Measurements from ENCODE around the gene GNB2.

Gene GNB2

DNA sequence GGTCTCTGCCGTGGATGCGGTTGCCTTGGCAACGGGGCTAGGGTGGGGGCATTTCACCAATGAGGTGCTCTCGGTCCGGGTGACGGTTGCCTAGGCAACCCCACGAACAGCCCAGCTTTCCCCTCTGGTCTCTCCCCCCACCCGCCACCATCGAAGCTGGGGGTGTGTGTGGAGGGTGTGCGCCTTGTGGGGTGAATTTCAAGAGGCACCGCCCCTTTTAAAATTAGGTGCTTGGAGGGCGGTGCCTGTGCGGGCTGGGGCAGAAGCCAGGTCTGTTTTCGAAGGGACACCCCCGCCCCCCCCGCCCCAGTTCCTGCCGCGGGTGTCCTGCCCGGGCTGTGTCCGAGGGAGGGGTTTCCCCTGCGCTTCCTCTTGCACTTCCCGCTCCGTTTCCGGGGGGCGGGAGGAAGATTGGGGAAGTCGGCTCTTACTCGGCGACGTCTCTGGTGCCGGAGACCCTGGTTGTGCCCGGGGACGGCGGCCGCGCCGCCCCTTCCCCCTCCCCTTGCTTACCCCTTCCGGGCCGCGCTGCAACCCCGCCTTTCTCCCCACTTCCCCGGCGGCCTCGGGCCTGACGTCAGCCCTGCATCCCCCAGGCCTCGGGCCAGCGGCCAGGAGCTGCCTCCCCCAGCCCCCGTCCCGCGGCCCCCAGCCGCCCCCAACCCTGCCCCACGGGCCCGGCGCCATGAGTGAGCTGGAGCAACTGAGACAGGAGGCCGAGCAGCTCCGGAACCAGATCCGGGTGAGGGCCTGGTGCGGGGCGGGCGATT lies 2.2 kb downstream of the GNB2 start:
- H3K4me1 ChIP-seq (ENCODE audit: control insufficient read depth, insufficient read depth, low read length), result peaks cover 14% of the 10 kb centered on the region
- H3K9me3 ChIP-seq (ENCODE audit: control insufficient read depth, low read length), result no peaks in the 10 kb centered on the region
- H3K27ac ChIP-seq (ENCODE audit: insufficient read depth, low read depth, low read length, poor library complexity, severe bottlenecking), result no peak overlapping the region
- peak overlapping the region; percentile 93 for H3K4me3 ChIP-seq (ENCODE audit: insufficient read depth, low read depth, low read length)
- peaks cover 23% of the 10 kb centered on the region for H3K27me3 ChIP-seq (ENCODE audit: control insufficient read depth, insufficient read depth, low read length, poor library complexity, severe bottlenecking)
- 4 to 5% methylated on average over 56 to 59 of the region's 59 CpGs for WGBS, 2 experiments
- H3K36me3 ChIP-seq (ENCODE audit: control insufficient read depth, insufficient read depth, low read length), result peaks cover 18% of the 10 kb centered on the region

DNA sequence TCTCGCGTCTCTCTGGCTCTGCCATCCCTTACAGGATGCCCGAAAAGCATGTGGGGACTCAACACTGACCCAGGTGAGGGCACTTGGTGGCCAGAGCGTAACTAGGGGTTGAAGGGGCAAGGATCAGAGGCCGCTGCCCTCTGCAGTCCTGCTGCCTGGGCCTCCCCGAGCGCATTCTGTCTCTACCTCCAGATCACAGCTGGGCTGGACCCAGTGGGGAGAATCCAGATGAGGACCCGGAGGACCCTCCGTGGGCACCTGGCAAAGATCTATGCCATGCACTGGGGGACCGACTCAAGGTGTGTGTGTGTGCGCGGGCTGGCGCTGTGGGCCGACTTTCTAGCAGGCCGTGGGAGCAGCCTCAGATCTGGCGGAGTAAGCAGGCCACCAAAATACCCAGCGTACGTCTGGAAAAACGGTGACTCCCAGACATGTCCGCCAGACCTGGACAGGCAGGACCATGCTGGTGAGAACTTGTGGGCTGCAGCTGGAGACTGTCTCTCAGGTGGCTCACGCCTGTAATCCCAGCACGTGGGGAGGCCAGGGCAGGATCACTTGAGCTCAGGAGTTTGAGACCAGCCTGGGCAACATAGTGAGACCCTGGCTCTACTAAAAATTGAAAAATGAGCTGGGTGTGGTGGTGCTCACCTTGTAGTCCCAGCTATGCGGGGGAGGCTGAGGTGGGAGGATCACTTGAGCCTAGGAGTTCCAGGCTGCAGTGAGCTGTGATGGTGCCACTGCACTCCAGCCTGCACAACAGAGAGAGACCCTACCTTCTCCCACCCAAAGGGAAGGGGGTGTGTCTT lies 3.2 kb downstream of the GNB2 start:
- Histone ChIP-seq H3K27me3 (ENCODE audit: control insufficient read depth, insufficient read depth, low read length, poor library complexity, severe bottlenecking) (peaks cover 14% of the 10 kb centered on the region), H3K4me1 (ENCODE audit: control insufficient read depth, insufficient read depth, low read length) (peaks cover 14% of the 10 kb centered on the region), H3K9me3 (ENCODE audit: control insufficient read depth, low read length) (no peaks in the 10 kb centered on the region), H3K4me3 (ENCODE audit: insufficient read depth, low read depth, low read length) (peak overlapping the region; percentile 93), H3K36me3 (ENCODE audit: control insufficient read depth, insufficient read depth, low read length) (peaks cover 20% of the 10 kb centered on the region), H3K27ac (ENCODE audit: insufficient read depth, low read depth, low read length, poor library complexity, severe bottlenecking) (no peak overlapping the region)
- 92% methylated on average over 23 of the region's 23 CpGs for WGBS, 2 experiments

DNA sequence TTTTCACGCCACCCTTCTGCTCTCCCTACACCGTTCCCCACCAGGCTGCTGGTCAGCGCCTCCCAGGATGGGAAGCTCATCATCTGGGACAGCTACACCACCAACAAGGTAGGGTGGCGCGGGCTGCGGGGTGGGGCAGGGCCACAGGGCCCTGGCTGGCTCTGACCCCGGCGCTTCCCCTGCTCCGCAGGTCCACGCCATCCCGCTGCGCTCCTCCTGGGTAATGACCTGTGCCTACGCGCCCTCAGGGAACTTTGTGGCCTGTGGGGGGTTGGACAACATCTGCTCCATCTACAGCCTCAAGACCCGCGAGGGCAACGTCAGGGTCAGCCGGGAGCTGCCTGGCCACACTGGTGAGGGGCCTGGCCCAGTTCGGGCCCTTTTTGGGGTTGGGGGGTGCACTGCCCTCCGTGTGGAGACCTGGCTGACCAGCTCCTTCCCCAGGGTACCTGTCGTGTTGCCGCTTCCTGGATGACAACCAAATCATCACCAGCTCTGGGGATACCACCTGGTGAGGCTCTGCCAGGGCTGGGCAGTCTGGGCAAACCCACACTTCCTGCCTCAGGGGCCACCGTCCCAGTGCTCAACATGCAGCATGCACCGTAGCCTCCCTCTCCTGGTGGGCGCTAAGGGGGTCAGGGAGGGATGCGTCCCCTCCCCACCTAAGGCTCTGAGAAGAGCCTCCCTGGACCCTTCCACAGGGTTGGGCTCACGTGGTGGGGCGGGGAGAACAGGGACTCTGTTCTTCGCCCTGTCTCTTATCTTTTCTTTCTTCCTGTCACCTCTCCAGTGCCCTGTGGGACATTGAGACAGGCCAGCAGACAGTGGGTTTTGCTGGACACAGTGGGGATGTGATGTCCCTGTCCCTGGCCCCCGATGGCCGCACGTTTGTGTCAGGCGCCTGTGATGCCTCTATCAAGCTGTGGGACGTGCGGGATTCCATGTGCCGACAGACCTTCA lies 4.0 kb downstream of the GNB2 start:
- Histone ChIP-seq H3K36me3 (ENCODE audit: control insufficient read depth, insufficient read depth, low read length) (peaks cover 25% of the 10 kb centered on the region), H3K4me3 (ENCODE audit: insufficient read depth, low read depth, low read length) (no peak overlapping the region), H3K27me3 (ENCODE audit: control insufficient read depth, insufficient read depth, low read length, poor library complexity, severe bottlenecking) (peaks cover 5% of the 10 kb centered on the region), H3K9me3 (ENCODE audit: control insufficient read depth, low read length) (no peaks in the 10 kb centered on the region), H3K4me1 (ENCODE audit: control insufficient read depth, insufficient read depth, low read length) (peaks cover 14% of the 10 kb centered on the region), H3K27ac (ENCODE audit: insufficient read depth, low read depth, low read length, poor library complexity, severe bottlenecking) (no peak overlapping the region)
- WGBS, 2 experiments, result 95% methylated on average over 36 of the region's 36 CpGs

DNA sequence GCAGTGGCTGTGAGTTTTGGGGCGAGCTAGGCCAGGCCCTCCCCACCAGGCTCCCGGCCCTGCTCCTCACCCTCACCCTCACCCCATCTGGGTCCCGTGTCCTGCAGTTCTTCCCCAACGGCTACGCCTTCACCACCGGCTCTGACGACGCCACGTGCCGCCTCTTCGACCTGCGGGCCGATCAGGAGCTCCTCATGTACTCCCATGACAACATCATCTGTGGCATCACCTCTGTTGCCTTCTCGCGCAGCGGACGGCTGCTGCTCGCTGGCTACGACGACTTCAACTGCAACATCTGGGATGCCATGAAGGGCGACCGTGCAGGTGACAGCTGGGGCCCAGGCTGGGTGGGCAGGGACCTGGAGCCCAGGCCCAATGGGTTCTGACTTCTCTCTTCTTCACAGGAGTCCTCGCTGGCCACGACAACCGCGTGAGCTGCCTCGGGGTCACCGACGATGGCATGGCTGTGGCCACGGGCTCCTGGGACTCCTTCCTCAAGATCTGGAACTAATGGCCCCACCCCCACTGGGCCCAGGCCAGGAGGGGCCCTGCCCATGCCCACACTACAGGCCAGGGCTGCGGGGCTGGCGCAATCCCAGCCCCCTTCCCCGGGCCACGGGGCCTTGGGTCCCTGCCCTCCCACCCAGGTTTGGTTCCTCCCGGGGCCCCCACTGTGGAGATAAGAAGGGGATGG lies 4.9 kb downstream of the GNB2 start:
- Histone ChIP-seq H3K4me1 (ENCODE audit: control insufficient read depth, insufficient read depth, low read length) (peaks cover 14% of the 10 kb centered on the region), H3K27me3 (ENCODE audit: control insufficient read depth, insufficient read depth, low read length, poor library complexity, severe bottlenecking) (no peaks in the 10 kb centered on the region), H3K9me3 (ENCODE audit: control insufficient read depth, low read length) (no peaks in the 10 kb centered on the region), H3K36me3 (ENCODE audit: control insufficient read depth, insufficient read depth, low read length) (peaks cover 32% of the 10 kb centered on the region), H3K4me3 (ENCODE audit: insufficient read depth, low read depth, low read length) (no peak overlapping the region), H3K27ac (ENCODE audit: insufficient read depth, low read depth, low read length, poor library complexity, severe bottlenecking) (no peak overlapping the region)
- WGBS, 2 experiments, result 94% methylated on average over 35 of the region's 35 CpGs

DNA sequence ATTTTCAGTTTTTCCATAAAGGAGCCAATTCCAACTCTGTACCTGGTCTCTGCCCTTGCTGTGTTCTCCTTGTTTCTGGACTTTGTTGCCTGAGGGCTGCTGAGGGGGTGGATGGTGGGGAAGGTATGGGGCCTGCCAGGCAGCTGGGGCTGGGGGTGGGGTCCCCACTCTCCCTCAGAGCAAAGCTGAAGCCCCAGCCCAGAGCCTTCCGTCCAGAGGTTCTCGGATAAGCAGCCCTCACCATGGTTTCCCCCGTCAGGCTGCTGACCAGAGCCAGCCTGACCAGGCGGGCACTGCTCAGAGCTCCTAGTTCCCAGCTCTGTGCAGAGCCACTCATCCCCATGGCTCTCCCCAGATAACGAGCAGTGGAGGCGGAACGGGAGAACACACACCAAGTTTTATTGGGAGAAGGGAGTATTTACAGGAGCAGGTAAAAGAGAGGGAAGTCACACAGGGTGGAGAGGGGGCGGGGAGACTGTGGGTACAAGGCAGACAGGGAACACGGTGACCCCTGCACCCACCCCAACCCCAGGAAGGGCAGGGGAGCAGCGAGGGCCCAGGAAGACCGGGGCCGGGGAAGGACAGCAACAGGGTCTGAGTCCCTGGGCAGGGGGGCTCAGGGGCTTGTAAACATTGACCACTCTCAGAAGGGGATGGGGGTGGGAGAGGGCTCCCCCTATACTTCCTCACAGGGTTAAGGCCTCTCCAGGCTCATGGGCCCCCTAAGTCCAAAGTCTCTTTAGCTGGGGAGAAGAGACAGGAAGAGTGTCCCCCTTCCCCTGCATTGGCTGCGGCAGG lies 5.8 kb downstream of the GNB2 start:
- H3K4me3 ChIP-seq (ENCODE audit: insufficient read depth, low read depth, low read length), result no peak overlapping the region
- H3K4me1 ChIP-seq (ENCODE audit: control insufficient read depth, insufficient read depth, low read length), result peaks cover 14% of the 10 kb centered on the region
- no peaks in the 10 kb centered on the region for H3K27me3 ChIP-seq (ENCODE audit: control insufficient read depth, insufficient read depth, low read length, poor library complexity, severe bottlenecking)
- H3K27ac ChIP-seq (ENCODE audit: insufficient read depth, low read depth, low read length, poor library complexity, severe bottlenecking), result peak overlapping the region; percentile 63
- peaks cover 36% of the 10 kb centered on the region for H3K36me3 ChIP-seq (ENCODE audit: control insufficient read depth, insufficient read depth, low read length)
- 90 to 93% methylated on average over 13 of the region's 13 CpGs for whole genome bisulfite sequencing, 2 experiments
- H3K9me3 ChIP-seq (ENCODE audit: control insufficient read depth, low read length), result no peaks in the 10 kb centered on the region

DNA sequence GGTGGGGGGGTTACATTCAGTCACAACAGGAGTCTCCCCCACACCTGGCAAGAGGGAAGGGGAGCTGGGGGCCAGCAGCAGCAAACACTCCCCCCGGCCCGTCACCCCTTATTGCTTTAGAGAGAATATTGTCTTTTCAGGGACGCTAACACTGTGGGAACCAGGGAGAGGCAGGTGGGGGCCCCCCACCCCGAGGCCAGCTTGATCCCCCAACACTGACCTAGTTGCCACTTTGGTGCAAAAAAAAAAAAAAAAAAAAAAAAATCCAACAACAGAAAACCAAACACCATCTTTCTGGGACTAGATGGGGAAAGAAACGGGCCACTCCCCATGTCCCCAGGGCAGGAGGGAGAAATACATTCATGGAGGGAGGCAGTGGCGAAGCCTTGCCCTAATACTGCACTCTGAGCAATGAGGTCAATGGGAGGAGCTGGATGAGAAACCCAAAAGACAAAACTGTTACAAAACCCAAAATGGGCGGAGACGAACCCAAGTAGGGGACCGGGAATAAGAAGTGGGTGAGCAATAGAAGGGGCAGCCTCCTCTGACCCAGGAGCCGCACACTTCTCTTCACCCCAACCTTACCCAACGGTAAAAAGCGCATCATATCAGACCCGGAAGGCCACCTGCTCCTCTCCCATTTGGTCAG lies 6.5 kb downstream of the GNB2 start:
- Histone ChIP-seq H3K4me1 (ENCODE audit: control insufficient read depth, insufficient read depth, low read length) (peaks cover 14% of the 10 kb centered on the region), H3K4me3 (ENCODE audit: insufficient read depth, low read depth, low read length) (no peak overlapping the region), H3K27me3 (ENCODE audit: control insufficient read depth, insufficient read depth, low read length, poor library complexity, severe bottlenecking) (no peaks in the 10 kb centered on the region), H3K27ac (ENCODE audit: insufficient read depth, low read depth, low read length, poor library complexity, severe bottlenecking) (no peak overlapping the region), H3K9me3 (ENCODE audit: control insufficient read depth, low read length) (no peaks in the 10 kb centered on the region), H3K36me3 (ENCODE audit: control insufficient read depth, insufficient read depth, low read length) (peaks cover 41% of the 10 kb centered on the region)
- 93 to 96% methylated on average over 13 of the region's 13 CpGs for WGBS, 2 experiments

DNA sequence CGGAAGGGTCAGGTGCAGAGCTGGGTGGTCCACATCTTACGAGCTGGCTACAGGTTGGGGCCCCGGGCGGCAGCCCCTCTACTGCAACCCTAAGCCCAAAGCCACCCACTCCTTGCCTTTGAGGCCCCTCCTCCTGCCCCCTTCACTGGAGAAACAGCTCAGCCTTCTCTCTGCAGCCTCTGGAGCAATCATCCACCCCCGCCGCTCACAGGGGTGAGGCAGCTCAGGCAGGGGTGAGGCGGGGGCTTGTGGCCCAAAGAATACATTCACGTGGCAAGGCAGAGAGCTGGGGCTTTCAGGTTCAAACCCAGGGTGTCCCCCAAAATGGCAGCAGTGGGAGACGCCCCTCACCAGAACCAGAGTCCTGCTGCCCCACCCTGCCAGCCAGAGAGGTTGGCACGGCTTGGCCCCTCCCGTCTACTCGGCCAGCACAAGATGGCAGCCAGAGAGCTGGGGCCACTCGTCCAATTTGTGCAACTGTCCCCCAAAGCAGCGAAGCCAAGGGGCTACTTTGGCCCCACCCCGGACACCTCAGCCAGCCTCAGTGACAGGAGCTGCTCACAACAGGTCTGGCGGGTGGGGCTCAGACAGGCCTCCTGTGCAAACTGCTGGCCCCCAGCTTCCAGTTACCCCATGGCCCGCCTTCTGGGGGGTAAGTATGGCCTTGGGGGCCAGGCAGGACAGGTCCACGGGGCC lies 7.2 kb downstream of the GNB2 start:
- H3K36me3 ChIP-seq (ENCODE audit: control insufficient read depth, insufficient read depth, low read length), result peaks cover 46% of the 10 kb centered on the region
- peaks cover 14% of the 10 kb centered on the region for H3K4me1 ChIP-seq (ENCODE audit: control insufficient read depth, insufficient read depth, low read length)
- H3K27me3 ChIP-seq (ENCODE audit: control insufficient read depth, insufficient read depth, low read length, poor library complexity, severe bottlenecking), result no peaks in the 10 kb centered on the region
- no peaks in the 10 kb centered on the region for H3K9me3 ChIP-seq (ENCODE audit: control insufficient read depth, low read length)
- WGBS, 2 experiments, result 92 to 93% methylated on average over 18 of the region's 18 CpGs
- H3K4me3 ChIP-seq (ENCODE audit: insufficient read depth, low read depth, low read length), result no peak overlapping the region
- no peak overlapping the region for H3K27ac ChIP-seq (ENCODE audit: insufficient read depth, low read depth, low read length, poor library complexity, severe bottlenecking)

DNA sequence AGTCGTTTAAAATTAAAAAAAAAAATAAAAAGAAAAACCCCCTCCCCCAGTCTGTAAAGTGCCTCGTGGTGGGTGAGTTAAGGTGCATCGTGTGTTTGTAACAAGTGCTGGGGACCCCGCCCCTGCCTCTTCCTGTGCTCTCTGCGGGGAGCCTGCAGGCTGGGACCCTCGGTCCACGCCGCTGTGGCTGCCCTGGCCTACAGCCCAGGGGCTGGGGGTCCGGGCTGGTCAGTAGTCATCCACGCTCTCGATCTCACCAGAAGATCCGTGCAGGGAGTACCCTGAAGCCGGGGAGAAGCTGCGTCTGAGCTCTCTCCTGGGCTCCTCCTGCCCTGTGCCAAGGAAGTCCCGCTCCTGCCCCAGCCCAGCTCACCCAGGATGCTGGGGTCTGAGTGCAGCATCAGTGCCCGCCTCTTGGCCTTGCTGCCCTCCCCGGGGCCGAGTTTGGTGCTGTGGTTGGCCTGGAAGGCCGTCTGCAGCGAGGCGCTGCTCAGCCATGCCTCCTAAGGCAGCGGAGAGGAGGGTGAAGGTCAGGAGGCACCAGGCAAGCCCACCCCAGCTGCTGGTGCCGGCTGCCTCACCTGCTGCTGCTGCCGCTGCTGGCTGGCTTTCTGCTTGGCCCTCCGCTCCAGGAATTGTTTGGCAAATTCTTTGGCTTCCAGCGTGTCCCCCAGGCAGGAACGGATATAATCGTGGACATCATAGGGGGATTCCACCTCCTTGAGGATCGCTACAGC lies 8.1 kb downstream of the GNB2 start:
- H3K36me3 ChIP-seq (ENCODE audit: control insufficient read depth, insufficient read depth, low read length), result peaks cover 52% of the 10 kb centered on the region
- WGBS, 2 experiments, result 93 to 94% methylated on average over 28 of the region's 29 CpGs

More for the DNA sequence above, 8.1 kb downstream of the GNB2 start:
- H3K27ac ChIP-seq (ENCODE audit: insufficient read depth, low read depth, low read length, poor library complexity, severe bottlenecking), result no peak overlapping the region
- peaks cover 14% of the 10 kb centered on the region for H3K4me1 ChIP-seq (ENCODE audit: control insufficient read depth, insufficient read depth, low read length)
- no peaks in the 10 kb centered on the region for H3K27me3 ChIP-seq (ENCODE audit: control insufficient read depth, insufficient read depth, low read length, poor library complexity, severe bottlenecking)
- no peak overlapping the region for H3K4me3 ChIP-seq (ENCODE audit: insufficient read depth, low read depth, low read length)
- no peaks in the 10 kb centered on the region for H3K9me3 ChIP-seq (ENCODE audit: control insufficient read depth, low read length)
